ENCODE measurements around the gene TFF3. TPM values are rescaled to one million over a fixed set of nuclear protein-coding genes. Genes with fewer than 3 reads are reported as not detected.

The TFF3 gene
- total and polyA plus RNA-seq, 2 of the 13 experiments (the other 11 are each of a cell fraction or from before 2014, with no cell fraction given) = 14.2 to 26.9 TPM

DNA sequence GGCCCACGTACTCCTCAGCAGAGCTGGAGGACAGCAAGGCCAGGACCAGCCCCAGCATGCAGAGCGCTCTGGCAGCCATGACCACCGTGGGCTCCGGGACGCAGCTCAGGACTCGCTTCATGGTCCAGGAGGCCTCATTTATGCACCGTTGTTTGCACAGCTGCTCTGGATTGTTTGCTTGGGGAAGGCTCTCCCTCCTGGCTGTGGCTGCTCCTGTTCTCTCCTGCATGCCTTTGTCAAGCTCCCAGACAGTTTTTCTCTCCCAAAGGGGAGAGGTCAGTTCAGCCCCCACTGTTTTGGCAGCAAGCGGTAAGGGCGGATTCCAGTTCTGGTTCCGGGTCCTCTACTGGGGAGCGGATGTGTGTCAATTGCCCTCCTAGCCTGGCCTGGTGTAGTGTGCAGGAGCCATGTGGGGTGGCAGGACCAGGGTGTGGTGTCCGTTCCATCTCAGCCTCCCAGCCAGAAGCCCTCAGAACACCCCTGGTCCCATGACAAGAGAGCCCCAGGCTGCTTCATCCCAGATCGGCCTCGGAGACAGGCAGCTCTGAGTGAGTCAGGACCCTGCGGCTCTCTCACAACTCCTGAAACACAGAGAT lies at the start of gene TFF3 (continued):
- TF ChIP-seq ZNF264 (CRISPR knock-in tag; IDR thresholded peaks at IDR 0.05) (no peak), ZNF331 (CRISPR knock-in tag; IDR thresholded peaks at IDR 0.05) (peak; percentile 70), ZFY (CRISPR knock-in tag; IDR thresholded peaks at IDR 0.05) (peak; percentile 62; the same call in 1 of the 2 replicates), KAT8 (CRISPR knock-in tag; IDR thresholded peaks at IDR 0.05) (no peak), ZNF781 (CRISPR knock-in tag; IDR thresholded peaks at IDR 0.05; ENCODE audit: borderline replicate concordance, not compliant biosample characterization) (no peak), HOXA5 (CRISPR knock-in tag; IDR thresholded peaks at IDR 0.05) (no peak), MEIS2 (CRISPR knock-in tag; IDR thresholded peaks at IDR 0.05) (peak; percentile 46; the same call in 1 of the 2 replicates), ZFP36L1 (CRISPR knock-in tag; IDR thresholded peaks at IDR 0.05) (no peak), SALL2 (CRISPR knock-in tag; IDR thresholded peaks at IDR 0.05) (0 out of 2 replicates have a peak, but pooled peaks have one; percentile 49), TBX2 (CRISPR knock-in tag; IDR thresholded peaks at IDR 0.05; ENCODE audit: borderline replicate concordance) (peak; percentile 61), ZMYM3 (CRISPR knock-in tag; IDR thresholded peaks at IDR 0.05) (peak; percentile 85), SP4 (CRISPR knock-in tag; IDR thresholded peaks at IDR 0.05) (no peak), NFE2L1 (CRISPR knock-in tag; IDR thresholded peaks at IDR 0.05; ENCODE audit: borderline replicate concordance) (no peak), THYN1 (CRISPR knock-in tag; IDR thresholded peaks at IDR 0.05; ENCODE audit: borderline replicate concordance, low read depth) (no peak), FOXP1 (IDR thresholded peaks at IDR 0.05) (no peak), FOXP1 (CRISPR knock-in tag; IDR thresholded peaks at IDR 0.05) (0 out of 2 replicates have a peak, but pooled peaks have one; percentile 15), ZNF83 (CRISPR knock-in tag; IDR thresholded peaks at IDR 0.05; ENCODE audit: borderline replicate concordance) (no peak; the same call in 1 of the 2 replicates)
- TF ChIP-seq, protein P1, sequence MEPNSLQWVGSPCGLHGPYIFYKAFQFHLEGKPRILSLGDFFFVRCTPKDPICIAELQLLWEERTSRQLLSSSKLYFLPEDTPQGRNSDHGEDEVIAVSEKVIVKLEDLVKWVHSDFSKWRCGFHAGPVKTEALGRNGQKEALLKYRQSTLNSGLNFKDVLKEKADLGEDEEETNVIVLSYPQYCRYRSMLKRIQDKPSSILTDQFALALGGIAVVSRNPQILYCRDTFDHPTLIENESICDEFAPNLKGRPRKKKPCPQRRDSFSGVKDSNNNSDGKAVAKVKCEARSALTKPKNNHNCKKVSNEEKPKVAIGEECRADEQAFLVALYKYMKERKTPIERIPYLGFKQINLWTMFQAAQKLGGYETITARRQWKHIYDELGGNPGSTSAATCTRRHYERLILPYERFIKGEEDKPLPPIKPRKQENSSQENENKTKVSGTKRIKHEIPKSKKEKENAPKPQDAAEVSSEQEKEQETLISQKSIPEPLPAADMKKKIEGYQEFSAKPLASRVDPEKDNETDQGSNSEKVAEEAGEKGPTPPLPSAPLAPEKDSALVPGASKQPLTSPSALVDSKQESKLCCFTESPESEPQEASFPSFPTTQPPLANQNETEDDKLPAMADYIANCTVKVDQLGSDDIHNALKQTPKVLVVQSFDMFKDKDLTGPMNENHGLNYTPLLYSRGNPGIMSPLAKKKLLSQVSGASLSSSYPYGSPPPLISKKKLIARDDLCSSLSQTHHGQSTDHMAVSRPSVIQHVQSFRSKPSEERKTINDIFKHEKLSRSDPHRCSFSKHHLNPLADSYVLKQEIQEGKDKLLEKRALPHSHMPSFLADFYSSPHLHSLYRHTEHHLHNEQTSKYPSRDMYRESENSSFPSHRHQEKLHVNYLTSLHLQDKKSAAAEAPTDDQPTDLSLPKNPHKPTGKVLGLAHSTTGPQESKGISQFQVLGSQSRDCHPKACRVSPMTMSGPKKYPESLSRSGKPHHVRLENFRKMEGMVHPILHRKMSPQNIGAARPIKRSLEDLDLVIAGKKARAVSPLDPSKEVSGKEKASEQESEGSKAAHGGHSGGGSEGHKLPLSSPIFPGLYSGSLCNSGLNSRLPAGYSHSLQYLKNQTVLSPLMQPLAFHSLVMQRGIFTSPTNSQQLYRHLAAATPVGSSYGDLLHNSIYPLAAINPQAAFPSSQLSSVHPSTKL (CRISPR knock-in tag; IDR thresholded peaks at IDR 0.05) = no peak; the same call in 1 of the 2 replicates
- TF ChIP-seq, protein P2, sequence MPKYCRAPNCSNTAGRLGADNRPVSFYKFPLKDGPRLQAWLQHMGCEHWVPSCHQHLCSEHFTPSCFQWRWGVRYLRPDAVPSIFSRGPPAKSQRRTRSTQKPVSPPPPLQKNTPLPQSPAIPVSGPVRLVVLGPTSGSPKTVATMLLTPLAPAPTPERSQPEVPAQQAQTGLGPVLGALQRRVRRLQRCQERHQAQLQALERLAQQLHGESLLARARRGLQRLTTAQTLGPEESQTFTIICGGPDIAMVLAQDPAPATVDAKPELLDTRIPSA (CRISPR knock-in tag; IDR thresholded peaks at IDR 0.05; ENCODE audit: borderline replicate concordance) = no peak
- TF ChIP-seq, protein P3, sequence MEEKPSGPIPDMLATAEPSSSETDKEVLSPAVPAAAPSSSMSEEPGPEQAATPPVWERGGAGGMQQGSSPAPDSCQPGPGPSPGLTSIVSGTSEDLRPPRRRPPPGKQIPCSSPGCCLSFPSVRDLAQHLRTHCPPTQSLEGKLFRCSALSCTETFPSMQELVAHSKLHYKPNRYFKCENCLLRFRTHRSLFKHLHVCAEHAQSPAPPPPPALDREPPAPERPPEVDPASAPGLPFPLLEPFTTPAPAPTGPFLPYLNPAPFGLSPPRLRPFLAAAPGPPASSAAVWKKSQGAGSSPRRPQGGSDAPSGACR (CRISPR knock-in tag; IDR thresholded peaks at IDR 0.05) = no peak
- TF ChIP-seq, protein P4, sequence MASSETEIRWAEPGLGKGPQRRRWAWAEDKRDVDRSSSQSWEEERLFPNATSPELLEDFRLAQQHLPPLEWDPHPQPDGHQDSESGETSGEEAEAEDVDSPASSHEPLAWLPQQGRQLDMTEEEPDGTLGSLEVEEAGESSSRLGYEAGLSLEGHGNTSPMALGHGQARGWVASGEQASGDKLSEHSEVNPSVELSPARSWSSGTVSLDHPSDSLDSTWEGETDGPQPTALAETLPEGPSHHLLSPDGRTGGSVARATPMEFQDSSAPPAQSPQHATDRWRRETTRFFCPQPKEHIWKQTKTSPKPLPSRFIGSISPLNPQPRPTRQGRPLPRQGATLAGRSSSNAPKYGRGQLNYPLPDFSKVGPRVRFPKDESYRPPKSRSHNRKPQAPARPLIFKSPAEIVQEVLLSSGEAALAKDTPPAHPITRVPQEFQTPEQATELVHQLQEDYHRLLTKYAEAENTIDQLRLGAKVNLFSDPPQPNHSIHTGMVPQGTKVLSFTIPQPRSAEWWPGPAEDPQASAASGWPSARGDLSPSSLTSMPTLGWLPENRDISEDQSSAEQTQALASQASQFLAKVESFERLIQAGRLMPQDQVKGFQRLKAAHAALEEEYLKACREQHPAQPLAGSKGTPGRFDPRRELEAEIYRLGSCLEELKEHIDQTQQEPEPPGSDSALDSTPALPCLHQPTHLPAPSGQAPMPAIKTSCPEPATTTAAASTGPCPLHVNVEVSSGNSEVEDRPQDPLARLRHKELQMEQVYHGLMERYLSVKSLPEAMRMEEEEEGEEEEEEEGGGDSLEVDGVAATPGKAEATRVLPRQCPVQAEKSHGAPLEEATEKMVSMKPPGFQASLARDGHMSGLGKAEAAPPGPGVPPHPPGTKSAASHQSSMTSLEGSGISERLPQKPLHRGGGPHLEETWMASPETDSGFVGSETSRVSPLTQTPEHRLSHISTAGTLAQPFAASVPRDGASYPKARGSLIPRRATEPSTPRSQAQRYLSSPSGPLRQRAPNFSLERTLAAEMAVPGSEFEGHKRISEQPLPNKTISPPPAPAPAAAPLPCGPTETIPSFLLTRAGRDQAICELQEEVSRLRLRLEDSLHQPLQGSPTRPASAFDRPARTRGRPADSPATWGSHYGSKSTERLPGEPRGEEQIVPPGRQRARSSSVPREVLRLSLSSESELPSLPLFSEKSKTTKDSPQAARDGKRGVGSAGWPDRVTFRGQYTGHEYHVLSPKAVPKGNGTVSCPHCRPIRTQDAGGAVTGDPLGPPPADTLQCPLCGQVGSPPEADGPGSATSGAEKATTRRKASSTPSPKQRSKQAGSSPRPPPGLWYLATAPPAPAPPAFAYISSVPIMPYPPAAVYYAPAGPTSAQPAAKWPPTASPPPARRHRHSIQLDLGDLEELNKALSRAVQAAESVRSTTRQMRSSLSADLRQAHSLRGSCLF (CRISPR knock-in tag; IDR thresholded peaks at IDR 0.05; ENCODE audit: borderline replicate concordance) = no peak
